NCI-H2196 (cell line): ENCODE measurements around the gene AKAP10.
"Not testable (repeated sequence)": the region's sequence is repeated elsewhere in the genome, so short reads cannot be mapped to it uniquely, and the experiment has no call there.

Source experiments
- DNase-seq: peaks from one replicate; lab custom pipeline; 2025; ENCODE audit not compliant: unreplicated experiment; lab: John Stamatoyannopoulos, UW

The AKAP10 gene

DNA sequence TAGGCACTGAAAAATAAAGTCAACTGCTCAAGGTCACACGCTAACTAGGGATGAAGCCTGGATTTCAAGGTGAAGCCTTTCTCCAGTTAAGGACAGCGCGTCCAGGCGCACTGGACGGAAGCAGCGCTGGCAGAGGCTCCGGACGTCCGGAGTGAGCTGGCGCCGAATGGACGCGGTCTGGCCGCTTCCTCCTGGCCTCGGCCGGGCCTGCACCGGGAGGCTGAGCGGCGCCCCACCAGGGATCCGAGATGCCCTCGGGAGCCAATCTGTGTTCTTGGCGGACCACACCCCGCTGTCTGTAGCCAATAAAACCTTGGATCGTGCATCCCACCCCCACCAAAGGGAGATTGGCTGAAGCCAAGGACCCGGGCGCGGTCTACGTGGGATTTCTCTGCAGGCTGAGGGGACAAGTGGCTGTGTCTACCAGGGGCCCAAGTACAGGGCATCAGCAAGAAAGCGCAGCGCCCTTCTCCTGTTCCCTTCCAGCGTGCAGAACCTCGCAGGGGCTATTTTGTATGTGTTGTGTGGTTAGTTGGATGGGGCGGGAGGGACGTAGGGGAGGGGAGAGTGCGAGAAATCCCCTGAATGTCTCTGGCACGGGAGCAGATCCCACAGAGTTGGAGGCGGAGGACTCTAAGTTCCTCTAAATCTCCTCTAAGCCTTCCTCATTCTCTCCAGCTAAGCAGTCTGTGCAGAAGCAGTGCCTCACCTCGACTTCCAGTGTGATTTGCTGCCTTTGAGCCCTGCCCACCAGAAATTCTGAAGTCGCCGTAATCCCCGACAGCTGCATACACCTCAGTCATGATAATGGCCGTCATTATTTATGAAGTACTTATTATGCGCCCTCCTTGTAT lies 2.5 kb upstream of the AKAP10 start:
- no peak for DNase-seq

DNA sequence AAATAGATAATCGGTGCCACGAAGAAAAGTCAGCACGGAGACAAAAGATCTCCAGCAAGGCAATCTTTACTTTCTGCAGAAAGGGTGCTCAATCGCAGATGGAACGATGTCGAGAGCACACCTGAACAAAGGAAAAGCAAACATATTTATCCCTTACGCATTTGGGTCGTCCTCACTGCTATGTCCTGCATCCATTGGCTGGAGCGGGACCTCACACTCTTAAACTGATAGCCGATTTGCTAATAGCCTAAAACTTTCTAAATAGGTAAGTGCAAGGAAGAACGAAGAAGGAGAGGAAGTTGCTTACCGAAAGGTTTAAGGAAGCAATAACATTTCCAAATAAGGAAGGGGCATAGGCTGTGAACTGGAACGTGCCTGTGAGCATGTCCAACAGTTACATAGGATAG lies 1.2 kb upstream of the AKAP10 start:
- DNase-seq: no peak

DNA sequence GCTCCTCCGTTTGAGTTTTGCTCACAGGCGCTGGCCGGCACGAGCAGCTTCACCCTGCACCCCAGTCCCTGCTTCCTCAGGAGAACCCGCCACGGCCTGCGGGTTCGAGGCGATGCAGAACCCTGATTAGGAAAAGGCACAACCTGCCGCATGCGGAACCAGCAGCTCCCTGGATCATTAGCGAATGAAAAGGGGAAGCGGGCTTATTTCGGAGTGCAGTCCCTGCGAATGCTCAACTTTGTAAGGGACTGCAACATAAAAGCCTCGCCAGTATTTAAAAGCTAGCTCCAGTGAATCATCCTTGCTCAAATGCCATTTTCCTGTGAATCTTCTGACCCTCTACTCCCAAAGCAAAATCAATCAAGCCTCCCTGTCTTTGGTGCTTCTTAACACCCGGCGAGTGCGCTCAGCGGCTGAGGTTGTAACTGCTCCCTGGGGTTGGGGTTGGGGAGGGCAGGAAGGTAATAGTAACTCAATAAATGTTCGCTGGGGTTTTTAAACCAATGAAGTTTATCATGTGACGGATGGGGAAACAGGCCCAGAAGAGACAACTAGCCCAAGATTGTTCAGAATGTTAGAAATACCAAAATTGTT lies 678 bp upstream of the AKAP10 start:
- no peak for DNase-seq

DNA sequence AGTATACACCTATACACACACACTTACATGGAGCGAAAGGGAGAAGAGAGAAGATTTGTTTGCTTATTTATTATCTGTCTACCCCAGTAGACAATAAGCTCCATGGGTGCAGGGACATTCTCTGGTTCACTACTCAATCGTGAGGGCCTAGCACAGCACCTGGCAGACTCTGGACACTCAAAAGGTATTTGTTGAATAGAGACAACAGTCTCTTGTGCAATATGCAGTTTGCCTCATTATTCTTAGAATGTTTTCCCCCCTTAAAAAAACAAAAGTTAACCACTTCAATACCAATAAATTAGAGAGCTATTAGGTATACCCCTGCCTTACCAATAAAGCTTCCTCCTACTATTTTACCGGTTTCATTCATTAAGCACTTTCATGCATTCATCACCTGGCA lies 2.0 kb downstream of the AKAP10 start:
- DNase-seq: no peak

DNA sequence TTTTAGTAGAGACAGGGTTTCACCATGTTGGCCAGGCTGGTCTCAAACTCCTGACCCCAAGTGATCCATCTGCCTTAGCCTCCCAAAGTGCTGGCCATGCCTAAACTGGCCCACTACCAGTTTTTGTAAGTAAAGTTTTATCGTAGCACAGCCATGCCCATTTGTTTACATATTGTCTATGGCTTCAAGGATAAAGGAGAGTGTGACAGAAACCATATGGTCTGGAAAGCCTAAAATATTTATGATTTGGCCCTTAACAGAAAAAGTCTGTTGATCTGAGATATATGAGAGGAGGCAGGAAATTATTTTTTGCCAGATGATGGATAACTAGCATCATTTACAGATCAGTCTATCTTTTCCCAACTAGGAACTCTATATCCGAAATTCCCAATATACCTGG lies 4.5 kb downstream of the AKAP10 start:
- DNase-seq: no peak

DNA sequence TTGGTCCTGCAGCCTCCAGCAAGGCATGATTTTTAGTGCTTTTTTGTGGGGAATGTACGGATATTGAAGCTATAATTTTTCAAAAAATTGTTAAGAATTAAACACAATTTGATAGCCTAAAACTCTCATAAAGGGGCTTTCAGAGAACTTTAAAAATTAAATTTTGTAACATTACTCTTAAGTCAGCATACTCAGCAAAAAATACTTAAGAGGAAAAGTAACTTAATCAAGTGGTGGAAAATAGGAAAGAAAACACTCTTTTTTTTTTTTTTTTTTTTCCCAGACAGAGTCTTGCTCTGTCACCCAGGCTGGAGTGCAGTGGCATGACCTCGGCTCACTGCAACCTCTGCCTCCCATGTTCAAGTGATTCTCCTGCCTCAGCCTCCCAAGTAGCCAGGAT lies 14.7 kb downstream of the AKAP10 start:
- not testable (repeated sequence) for DNase-seq

DNA sequence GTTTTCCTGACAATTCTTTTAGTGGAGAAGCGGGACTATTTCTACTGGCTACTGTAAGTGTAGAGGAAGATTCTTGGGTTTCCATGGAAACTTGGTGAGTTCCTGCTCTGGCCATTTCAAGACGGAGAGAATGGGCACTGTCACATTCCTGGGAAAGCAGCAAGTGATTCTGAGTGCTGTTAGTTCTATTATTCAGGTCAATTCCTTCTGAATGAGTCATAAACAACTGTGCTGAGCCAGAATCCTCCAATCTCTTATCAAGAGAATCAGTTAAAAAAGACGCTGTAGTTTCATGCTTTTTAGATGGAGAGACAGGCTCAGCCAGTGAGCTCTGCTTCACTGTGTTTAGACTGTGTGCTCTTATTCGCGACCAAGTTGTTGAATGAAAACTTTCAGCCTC lies 19.6 kb downstream of the AKAP10 start:
- DNase-seq: peak; percentile 5

DNA sequence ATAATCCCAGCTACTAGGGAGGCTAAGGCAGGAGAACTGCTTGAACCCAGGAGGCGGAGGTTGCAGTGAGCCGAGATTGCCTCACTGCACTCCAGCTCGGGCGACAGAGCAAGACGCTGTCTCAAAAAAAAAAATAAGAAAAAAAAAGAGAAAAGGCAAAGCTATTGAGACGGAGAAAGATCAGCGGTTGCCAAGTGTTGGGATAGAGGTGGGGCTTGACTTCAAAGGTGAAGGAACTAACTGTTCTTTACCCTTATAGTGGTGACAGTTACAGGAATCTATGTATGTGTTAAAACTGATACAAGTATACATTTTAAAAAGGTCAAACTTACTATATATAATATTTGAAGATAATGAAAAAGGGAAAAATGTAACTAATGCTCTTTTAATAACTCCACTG lies 22.5 kb downstream of the AKAP10 start:
- DNase-seq: no peak

DNA sequence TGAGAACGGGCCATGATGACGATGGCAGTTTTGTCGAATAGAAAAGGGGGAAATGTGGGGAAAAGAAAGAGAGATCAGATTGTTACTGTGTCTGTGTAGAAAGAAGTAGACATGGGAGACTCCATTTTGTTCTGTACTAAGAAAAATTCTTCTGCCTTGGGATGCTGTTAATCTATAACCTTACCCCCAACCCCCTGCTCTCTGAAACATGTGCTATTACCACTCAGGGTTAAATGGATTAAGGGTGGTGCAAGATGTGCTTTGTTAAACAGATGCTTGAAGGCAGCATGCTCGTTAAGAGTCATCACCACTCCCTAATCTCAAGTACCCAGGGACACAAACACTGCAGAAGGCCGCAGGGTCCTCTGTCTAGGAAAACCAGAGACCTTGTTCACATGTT lies 26.2 kb downstream of the AKAP10 start:
- not testable (repeated sequence) for DNase-seq

DNA sequence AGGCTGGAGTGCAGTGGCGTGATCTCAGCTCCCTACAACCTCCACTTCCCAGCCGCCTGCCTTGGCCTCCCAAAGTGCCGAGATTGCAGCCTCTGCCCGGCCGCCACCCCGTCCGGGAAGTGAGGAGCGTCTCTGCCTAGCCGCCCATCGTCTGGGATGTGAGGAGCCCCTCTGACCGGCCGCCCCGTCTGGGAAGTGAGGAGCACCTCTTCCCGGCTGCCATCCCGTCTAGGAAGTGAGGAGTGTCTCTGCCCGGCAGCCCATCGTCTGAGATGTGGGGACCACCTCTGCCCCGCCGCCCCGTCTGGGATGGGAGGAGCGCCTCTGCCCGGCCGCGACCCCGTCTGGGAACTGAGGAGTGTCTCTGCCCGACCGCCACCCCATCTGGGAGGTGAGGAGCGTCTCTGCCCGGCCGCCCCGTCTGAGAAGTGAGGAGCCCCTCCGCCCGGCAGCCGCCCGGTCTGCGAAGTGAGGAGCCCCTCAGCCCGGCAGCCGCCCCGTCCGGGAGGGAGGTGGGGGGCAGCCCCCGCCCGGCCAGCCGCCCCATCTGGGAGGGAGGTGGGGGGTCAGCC lies 26.9 kb downstream of the AKAP10 start:
- DNase-seq: not testable (repeated sequence)

DNA sequence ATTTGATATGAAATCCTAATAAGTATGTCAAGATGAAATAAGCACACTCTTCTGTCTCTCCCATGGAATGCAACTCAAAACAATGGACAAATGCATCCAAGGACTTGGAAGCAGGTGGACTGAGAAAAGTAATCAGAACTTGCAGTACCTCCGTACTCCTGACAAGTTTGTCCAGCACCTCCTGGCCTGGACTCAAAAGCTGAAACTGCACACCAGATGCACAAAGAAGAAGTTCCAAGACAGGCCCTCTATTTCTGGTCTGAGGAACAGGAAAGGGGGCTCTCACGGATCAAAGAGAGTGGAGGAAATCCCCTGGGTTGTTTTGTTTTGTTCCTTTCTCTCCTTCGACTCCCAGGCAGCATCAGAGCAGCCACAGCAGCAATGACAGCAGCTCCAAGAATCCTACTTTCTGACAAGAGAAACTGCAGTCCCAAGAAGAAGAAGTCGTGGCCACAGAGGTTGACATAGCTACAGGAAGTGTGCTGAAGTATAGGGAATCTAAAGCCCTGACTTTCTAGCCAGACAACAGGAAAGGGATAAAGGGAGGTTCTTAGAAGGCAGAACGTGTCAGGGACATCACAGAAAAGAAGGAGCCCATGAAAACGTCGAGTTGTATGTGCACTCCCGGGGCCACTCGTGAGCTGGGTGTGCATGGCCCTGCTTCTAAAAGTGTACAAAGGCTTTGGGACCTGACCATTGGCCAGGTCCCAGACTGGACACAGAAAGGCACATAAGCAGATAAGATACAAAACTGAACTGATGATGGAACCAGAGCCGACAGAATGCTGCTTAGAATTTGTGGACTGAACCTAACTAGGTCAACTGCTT lies 29.3 kb downstream of the AKAP10 start:
- no peak for DNase-seq

DNA sequence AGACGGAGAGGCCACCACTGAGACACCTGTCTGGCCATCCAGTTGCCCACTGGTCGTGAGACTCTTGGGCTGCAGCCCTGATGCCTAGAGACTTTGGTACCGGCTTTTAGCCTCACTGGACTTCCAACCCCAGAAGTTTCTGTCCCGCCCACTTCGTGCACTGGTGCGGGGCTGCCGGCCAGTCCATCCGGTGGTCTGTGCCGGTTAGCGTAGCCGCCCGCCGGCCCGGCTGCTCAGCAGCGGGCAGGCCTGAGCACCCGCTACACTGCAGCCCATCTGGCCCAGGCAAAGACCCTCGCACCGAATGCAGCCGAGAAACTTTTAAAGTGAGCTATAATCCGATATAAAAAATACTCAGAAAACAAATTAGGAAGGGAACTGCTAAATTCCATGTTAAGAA lies 30.7 kb downstream of the AKAP10 start:
- no peak for DNase-seq

DNA sequence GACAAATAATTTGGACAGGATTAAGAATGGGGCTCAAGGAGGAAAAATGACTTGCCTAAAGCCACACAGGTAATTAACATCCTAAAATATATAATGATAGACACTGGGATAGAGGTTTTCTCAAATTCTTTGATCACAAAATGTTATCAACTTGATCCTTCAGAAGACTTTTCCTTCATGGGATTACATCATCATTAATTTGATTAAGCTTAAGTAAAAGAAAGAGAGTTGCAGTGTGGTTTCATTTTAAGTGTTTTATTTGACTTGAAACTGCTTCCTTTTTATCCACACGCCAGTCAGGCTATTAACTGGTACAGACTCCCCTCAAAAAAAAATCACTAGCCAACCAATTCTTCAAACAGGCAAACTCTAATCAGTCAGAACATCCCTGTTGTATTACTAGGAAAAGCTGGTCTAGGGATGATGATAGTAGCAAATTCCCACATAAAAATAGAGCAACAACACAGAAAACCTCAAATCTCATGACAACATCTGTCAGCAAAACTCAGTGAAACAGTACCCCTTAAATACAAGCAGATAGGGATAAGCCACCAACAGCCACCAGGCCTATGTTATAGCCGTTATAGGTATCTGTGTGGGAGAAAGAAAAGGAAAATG lies 32.5 kb downstream of the AKAP10 start:
- no peak for DNase-seq

DNA sequence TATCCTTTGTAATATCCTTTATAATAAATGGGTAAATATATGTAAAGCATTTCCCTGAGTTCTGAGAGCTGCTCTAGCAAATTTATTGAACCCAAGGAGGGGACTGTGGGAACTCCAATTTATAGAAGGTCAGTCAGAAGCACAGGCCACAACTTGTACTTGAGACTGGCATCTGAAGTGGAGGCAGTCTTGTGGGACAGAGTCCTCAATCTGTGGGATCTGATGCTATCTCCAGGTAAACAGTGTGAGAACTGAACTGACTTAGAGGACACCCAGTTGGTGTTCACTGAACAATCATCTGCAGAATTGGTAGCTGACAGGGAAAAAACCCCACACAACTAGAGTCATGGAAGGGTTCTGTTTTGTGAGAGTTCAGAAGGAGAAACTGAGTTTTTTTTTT lies 34.0 kb downstream of the AKAP10 start:
- no peak for DNase-seq

DNA sequence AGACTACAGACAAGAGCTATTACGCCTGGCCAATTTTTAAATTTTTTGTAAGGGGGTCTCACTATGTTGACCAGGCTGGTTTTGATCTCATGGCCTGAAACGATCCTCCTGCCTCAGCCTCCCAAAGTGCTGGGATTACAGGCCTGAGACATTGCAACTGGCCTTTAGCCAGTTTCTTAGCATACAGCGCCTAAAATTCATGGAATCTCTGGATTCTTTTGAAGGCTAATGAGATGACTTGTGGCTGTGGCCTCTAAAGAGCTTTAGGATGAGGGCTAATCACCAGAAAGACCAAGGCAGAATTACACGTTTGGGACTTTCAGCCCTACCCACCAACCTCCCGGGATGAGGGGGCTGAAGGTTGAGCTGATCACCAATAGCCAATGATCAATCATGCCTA lies 34.6 kb downstream of the AKAP10 start:
- no peak for DNase-seq

DNA sequence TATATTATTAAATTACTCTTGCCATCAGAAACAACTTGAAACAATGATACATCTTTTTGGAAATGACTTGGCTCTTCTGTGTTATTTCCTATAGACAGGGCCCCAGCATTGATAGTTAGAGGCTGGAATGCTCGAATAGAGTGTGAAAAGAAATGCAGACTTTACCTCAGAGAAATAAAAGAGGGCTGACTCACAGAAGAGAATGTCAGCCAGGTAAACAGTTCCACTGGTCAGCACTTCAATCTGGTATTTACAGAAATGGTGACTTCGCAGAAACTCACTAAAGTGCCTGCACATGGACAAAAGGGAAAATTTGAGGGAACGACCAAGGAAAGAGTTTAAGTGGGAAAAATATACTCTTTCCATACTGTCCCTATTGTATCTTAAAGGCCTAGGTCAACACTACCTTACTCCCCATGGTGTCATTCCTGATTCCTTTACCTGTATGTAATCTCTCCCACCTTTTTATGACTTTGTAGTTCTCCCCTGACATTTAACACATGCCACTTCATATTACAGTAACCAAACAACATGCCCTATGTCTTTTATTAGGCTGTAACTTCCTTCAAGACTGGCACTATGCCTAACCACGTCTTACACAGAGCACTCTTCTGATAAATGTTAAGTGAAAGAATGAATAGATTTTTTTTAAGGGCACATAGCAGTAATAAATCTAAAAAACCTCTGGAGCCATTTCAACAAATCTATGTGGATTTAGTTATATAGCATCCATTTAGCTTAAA lies 36.7 kb downstream of the AKAP10 start:
- DNase-seq: peak; percentile 15

DNA sequence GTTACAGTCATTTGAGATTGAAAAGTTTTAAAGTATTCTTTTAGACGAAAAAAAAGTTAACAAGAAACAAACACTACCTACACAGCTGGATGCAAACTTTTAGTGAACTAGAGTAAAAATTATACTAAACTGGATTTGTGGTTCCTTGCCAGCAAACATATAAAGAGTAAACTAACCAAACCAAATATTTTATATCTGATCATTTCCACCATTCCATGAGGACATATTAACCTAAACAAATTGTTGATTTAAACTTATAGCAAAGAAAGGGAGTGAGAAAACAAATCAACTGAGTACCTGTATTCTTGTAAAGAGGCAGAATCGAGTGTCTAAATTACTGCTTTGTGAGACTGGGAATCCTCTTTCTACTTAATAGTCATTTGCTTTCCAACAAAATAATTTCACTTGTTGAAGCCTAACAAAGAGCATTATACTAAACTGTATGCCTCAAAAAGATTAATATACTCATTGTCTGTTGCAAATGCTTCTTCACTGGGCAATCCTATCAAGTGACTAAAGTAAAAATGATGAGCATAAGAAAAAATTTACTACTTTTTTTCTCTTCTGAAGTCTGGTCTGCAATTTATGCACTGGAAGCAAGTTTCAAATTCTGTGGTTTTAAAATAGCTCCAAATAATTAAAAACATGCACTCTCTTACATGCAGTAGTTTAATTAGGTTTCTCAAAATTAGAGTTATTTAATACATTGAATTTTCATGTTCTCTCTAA lies 37.5 kb downstream of the AKAP10 start:
- no peak for DNase-seq

DNA sequence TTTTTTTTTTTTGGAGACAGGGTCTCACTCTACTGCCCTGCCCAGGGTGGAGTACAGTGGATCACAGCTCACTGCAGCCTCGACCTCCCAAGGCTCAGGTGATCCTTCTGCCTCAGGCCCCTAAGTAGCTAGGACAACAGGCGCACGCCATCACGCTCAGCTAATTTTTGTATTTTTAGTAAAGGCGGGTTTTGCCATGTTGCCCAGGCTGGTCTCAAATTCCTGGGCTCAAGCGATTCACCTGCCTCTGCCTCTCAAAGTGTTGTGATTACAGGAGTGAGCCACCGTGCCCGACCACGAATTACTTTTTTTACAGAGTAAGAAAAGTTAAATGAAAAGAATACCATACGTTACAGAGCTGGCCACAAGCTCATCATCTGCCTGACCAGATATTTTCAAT lies 38.9 kb downstream of the AKAP10 start:
- DNase-seq: no peak

DNA sequence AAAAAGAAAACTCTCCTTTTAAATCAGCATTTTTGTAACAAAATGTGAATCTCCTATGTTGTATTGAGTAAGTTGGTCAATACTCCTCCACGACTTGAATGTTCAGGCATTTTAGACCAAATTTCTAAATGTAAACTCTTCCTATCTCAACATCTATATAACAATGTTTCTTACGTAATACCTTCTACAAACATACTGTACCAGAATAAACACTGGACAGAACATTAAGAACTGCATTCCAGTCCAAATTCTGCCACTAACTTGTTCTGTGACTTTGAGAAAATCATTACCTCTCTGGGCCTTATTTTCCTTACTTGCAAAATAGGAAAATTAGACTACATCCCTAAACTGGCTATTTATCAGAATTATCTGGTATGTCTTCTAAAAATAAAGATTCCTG lies 40.1 kb downstream of the AKAP10 start:
- no peak for DNase-seq

DNA sequence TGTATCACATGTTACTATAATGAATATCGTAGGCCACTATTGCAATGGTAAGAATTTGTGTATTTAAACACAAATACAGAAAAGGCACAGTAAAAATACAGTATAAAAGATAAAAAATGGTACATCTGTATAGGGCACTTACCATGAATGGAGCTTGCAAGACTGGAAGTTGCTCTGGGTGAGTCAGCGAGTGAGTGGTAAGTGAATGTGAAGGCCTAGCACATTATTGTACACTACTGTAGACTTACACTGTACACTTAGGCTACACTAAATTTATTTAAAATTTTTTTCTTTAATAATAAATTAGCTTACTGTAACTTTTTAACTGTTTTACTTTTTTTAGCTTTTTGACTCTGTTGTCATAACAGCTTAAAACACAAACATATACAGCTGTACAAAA lies 42.5 kb downstream of the AKAP10 start:
- DNase-seq: no peak
